ENCODE data around the gene F13A1.

DNA sequence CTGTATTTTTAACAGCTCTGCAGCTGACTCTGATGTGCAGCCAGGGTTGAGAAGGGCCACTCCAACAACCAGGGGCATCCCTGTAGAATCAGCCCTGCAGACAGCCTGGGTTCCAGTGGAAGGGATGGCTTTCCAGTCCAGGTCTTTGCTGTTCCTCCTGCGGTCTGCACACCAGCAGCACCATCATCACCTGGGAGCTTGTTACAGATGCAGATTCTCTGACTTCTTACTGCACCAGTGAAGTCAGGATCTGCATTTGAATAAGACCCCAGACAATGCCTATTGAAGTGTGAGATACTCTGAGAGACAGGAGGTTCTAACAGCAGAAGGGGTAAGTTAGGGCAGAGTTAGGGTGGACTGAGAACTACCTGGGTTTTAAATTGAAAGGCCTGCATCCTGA lies 151.3 kb downstream of the F13A1 start:
- TF ChIP-seq GATA2 (IDR thresholded peaks at IDR 0.05; ENCODE audit: low read depth, low read length) = no peak
- TF ChIP-seq GATA3 (IDR thresholded peaks at IDR 0.05; ENCODE audit: low read depth, low read length) = no peak

Measured in SH-SY5Y (cell line).